ENCODE measurements around the gene RUFY1. TPM values are rescaled to one million over a fixed set of nuclear protein-coding genes. Genes with fewer than 3 reads are reported as not detected.

Gene RUFY1
- total RNA-seq, 6 experiments from 2014 or later: 34.3 to 37.2 (median 36.0) TPM

DNA sequence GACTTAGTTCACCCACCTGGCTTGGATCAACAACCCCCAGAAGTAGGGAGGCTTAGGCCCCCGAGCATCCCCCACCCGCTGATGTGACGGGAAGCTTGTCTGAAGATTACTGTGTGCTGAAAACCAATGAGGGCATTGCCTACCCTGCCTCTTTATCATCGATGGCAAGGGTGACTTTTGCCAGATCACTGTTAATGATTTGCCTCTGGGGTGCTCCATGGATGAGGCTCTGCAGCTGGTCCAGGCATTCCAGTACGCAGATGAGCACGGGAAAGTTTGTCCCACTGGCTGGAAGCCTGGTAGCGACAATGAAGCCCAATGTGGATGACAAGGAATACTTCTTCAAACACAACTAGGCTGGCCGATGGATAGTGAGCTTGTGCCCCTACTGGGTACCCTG is 22.0 kb downstream of the RUFY1 start:
- no peaks in the 10 kb centered on the region for H3K4me1 Mint-ChIP-seq (ENCODE audit: low read depth)
- H3K36me3 Mint-ChIP-seq (ENCODE audit: low read depth): peaks cover 24% of the 10 kb centered on the region
- no peak for TF ChIP-seq CTCF (IDR thresholded peaks at IDR 0.05)
- no peaks in the 10 kb centered on the region for H3K9me3 Mint-ChIP-seq
- DNase-seq: no peak
- no peak overlapping the region for H3K4me3 Mint-ChIP-seq
- peaks cover 5% of the 10 kb centered on the region for H3K27me3 Mint-ChIP-seq (ENCODE audit: insufficient read depth)
- H3K27ac Mint-ChIP-seq: no peak overlapping the region

DNA sequence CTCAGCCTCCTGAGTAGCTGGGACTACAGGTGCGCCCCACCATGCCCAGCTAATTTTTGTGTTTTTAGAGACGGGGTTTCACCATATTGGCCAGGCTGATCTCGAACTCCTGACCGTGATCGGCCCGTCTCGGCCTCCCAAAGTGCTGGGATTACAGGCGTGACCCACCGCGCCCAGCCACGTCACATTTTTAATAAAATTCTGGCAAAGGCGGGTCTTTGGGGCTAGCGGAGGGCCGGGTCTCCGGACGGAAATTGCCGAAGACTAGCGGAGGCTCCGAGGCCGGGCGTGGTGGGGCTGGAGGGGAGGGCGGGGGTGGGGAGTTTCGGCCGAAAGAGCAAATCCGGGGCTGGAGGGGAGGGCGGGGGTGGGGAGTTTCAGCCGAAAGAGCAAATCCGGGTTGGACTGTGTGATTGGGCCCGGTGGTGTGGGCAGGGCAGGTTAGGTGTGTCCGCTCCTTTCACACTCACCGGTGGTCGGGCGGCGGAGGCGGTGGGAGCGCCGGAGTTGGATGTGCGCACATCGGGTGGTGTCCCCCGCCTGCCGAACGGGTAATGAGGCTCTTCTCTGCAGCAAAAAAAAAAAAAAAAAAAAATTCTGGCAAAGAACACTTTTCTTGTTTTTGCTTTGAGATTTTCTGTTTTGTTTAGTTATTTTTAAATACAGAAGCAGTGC is 27.1 kb downstream of the RUFY1 start:
- peaks cover 12% of the 10 kb centered on the region for H3K36me3 Mint-ChIP-seq (ENCODE audit: low read depth)
- no peak overlapping the region for H3K27ac Mint-ChIP-seq
- H3K27me3 Mint-ChIP-seq (ENCODE audit: insufficient read depth): no peaks in the 10 kb centered on the region
- TF ChIP-seq CTCF (IDR thresholded peaks at IDR 0.05): no peak
- no peaks in the 10 kb centered on the region for H3K4me1 Mint-ChIP-seq (ENCODE audit: low read depth)
- no peak for DNase-seq
- no peaks in the 10 kb centered on the region for H3K9me3 Mint-ChIP-seq
- H3K4me3 Mint-ChIP-seq: no peak overlapping the region

- Mint-ChIP-seq H3K4me3 (no peak overlapping the region), H3K4me1 (ENCODE audit: low read depth) (no peaks in the 10 kb centered on the region), H3K9me3 (no peaks in the 10 kb centered on the region), H3K27me3 (ENCODE audit: insufficient read depth) (no peaks in the 10 kb centered on the region; the same call in 1 of the 2 replicates), H3K27ac (no peak overlapping the region), H3K36me3 (ENCODE audit: low read depth) (peaks cover 25% of the 10 kb centered on the region)
- no peak for TF ChIP-seq CTCF (IDR thresholded peaks at IDR 0.05)
- DNase-seq: no peak
Measured at GRCh38 chr5:179585941-179586401, 35.6 kb downstream of the RUFY1 start.

GRCh38 chr5:179588166-179588565 is 37.8 kb downstream of the RUFY1 start:
- H3K36me3 Mint-ChIP-seq (ENCODE audit: low read depth): peaks cover 33% of the 10 kb centered on the region
- no peak for TF ChIP-seq CTCF (IDR thresholded peaks at IDR 0.05)
- no peak for DNase-seq
- no peaks in the 10 kb centered on the region for H3K4me1 Mint-ChIP-seq (ENCODE audit: low read depth)
- H3K9me3 Mint-ChIP-seq: no peaks in the 10 kb centered on the region
- no peak overlapping the region for H3K4me3 Mint-ChIP-seq
- H3K27me3 Mint-ChIP-seq (ENCODE audit: insufficient read depth): no peaks in the 10 kb centered on the region; the same call in 1 of the 2 replicates
- no peak overlapping the region for H3K27ac Mint-ChIP-seq

DNA sequence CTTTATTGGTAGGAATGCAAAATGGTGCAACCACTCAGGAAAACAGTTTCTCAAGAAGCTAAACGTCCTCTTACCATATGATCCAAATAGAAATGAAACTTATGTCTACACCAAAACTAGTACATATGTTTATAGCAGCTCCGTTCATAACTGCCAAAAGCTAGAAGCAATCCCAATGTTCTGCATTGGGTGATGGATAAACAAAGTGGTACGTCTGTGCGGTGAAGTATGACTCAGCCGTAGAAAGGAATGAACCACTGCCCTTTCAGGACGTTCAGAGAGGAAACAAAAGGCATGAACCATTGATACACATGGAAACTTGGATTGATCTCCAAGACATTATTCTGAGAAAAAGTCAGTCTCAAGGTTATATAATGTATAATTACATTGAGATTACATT is 45.6 kb downstream of the RUFY1 start:
- Mint-ChIP-seq H3K27ac (peak overlapping the region; percentile 39; the same call in 1 of the 2 replicates), H3K9me3 (no peaks in the 10 kb centered on the region), H3K36me3 (ENCODE audit: low read depth) (peaks cover 45% of the 10 kb centered on the region)

More for the DNA sequence above, 45.6 kb downstream of the RUFY1 start:
- no peak for TF ChIP-seq CTCF (IDR thresholded peaks at IDR 0.05)
- no peak for DNase-seq
- no peak overlapping the region for H3K4me3 Mint-ChIP-seq
- no peaks in the 10 kb centered on the region; the same call in none of the 2 replicates for H3K27me3 Mint-ChIP-seq (ENCODE audit: insufficient read depth)
- peaks cover 9% of the 10 kb centered on the region for H3K4me1 Mint-ChIP-seq (ENCODE audit: low read depth)
